Mesothelial cell of epicardium (in vitro differentiated cells): ENCODE data around the gene AHDC1. TPM values are rescaled to one million over a fixed set of nuclear protein-coding genes. Genes with fewer than 3 reads are reported as not detected.
A peak's percentile ranks its signal among the peaks of the same experiment; 100 is the strongest.

ENCODE experiments used
- DNase-seq, 2 experiments: peaks; one replicate each; pipeline ENCODE4 v3.0.0; 2021; ENCODE audit warnings: low spot score in 2 of 2; ENCODE audit not compliant: unreplicated experiment in 2 of 2
- H3K27ac Mint-ChIP-seq: 2 replicates; pipeline ENCODE4 v1.8.0; 2021; ENCODE audit warnings: mixed read lengths
- H3K27me3 Mint-ChIP-seq: 2 replicates; pipeline ENCODE4 v1.8.0; 2021; ENCODE audit warnings: low read depth, mixed read lengths
- H3K36me3 Mint-ChIP-seq: 2 replicates; pipeline ENCODE4 v1.8.0; 2021; ENCODE audit warnings: mixed read lengths
- H3K4me1 Mint-ChIP-seq: 2 replicates; pipeline ENCODE4 v1.8.0; 2021; ENCODE audit warnings: mixed read lengths
- H3K4me3 Mint-ChIP-seq: 2 replicates; pipeline ENCODE4 v1.8.0; 2021; ENCODE audit warnings: mild to moderate bottlenecking, moderate library complexity, mixed read lengths
- H3K9me3 Mint-ChIP-seq: 2 replicates; pipeline ENCODE4 v1.8.0; 2021; ENCODE audit warnings: mixed read lengths
- total RNA-seq: library from RNA; stranded (reverse); gene quantifications from 3 replicates; pipeline ENCODE4 v1.2.1, GENCODE V29; 2021
- TF ChIP-seq, protein P1 (sequence below): fragments of 200-600 bp; sonication (generic); IDR thresholded peaks from one replicate; pipeline ENCODE4 v1.5.0; 2021; ENCODE audit warnings: antibody characterized with exemption; ENCODE audit not compliant: unreplicated experiment

The AHDC1 gene
- total RNA-seq, 1 donor from 2014 or later = 73.5 TPM

DNA sequence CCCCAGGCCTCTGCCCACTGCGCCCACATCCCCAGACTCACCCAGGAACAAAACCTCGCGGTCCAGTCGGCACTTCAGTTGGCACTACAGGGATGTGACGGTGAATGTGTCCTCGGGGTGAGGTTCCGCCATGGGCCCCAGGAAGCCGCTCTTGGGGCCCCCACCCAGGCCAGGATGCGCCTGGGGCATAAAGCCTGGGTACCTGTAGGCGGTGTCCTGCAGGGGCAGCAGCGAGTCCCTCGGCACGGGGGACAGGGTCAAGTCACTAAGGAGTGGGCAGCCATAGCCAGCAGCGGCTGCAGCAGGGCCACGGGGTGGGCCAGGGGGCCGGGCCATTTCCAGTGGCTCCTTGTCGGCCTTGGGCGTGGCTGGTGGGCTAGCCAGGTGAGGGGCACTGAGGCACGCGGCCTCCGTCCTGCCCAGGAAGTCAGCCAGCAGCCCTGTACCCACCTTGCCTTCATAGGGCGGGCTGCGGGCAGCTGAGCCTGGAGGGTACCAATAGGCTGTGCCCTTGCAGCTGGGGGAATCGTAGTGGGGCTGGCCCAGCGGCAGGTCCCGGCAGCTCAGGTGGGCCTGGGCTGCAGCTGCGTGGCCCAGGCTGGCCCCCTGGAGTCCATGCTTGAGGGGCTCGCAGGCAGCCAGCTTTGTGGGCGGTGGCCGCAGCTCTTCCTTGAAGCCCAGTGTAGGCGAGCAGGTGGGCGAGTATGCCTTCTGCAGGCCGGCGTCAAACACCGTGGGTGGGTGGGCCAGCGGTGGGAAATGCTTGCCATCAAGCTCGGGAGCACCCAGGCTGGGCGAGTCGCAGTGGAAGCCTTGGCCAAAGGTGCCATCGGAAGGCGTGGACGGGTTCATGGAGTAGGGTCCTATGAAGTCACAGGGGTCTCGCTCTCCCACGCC, 56.5 kb downstream of the AHDC1 start:
- H3K4me3 Mint-ChIP-seq = no peak overlapping the region
- no peaks in the 10 kb centered on the region for H3K9me3 Mint-ChIP-seq
- H3K4me1 Mint-ChIP-seq = peaks cover 8% of the 10 kb centered on the region
- peaks cover 18% of the 10 kb centered on the region for H3K36me3 Mint-ChIP-seq
- TF ChIP-seq, protein P1, sequence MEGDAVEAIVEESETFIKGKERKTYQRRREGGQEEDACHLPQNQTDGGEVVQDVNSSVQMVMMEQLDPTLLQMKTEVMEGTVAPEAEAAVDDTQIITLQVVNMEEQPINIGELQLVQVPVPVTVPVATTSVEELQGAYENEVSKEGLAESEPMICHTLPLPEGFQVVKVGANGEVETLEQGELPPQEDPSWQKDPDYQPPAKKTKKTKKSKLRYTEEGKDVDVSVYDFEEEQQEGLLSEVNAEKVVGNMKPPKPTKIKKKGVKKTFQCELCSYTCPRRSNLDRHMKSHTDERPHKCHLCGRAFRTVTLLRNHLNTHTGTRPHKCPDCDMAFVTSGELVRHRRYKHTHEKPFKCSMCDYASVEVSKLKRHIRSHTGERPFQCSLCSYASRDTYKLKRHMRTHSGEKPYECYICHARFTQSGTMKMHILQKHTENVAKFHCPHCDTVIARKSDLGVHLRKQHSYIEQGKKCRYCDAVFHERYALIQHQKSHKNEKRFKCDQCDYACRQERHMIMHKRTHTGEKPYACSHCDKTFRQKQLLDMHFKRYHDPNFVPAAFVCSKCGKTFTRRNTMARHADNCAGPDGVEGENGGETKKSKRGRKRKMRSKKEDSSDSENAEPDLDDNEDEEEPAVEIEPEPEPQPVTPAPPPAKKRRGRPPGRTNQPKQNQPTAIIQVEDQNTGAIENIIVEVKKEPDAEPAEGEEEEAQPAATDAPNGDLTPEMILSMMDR = peak; percentile 26
- no peak overlapping the region for H3K27ac Mint-ChIP-seq
- H3K27me3 Mint-ChIP-seq = no peaks in the 10 kb centered on the region
- no peak for DNase-seq

DNA sequence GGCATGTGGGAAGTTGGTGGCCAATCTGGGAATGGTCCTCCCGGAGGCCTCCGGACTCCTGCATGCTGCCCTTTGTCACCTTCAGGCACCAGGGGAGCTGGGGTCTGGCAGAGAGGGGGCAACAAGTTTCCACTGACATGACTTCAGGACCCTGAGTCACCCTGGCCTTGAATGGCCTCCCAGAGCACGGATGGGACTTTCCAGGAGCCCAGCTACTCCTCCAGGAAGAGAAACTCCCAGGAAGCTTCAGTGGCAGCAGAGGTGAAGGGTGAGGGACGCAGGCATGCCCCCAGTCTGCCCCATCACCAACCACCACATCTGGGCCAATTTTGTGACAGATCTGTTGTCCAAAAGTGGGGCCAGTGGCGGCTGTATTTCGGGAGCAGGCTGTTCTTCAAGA, 58.1 kb downstream of the AHDC1 start:
- DNase-seq = no peak
- H3K27ac Mint-ChIP-seq = no peak overlapping the region
- no peaks in the 10 kb centered on the region for H3K9me3 Mint-ChIP-seq
- TF ChIP-seq, protein P1 = no peak
- peaks cover 13% of the 10 kb centered on the region for H3K36me3 Mint-ChIP-seq
- peaks cover 14% of the 10 kb centered on the region for H3K4me1 Mint-ChIP-seq
- H3K27me3 Mint-ChIP-seq = no peaks in the 10 kb centered on the region
- no peak overlapping the region for H3K4me3 Mint-ChIP-seq

- DNase-seq = no peak
- H3K4me3 Mint-ChIP-seq = no peak overlapping the region
- peak overlapping the region; percentile 45 for H3K27ac Mint-ChIP-seq
- TF ChIP-seq, protein P1 = no peak
- H3K4me1 Mint-ChIP-seq = peaks cover 20% of the 10 kb centered on the region
- H3K27me3 Mint-ChIP-seq = no peaks in the 10 kb centered on the region
- H3K36me3 Mint-ChIP-seq = peaks cover 13% of the 10 kb centered on the region
- H3K9me3 Mint-ChIP-seq = no peaks in the 10 kb centered on the region
Measured at GRCh38 chr1:27545271-27545670, 58.7 kb downstream of the AHDC1 start.

GRCh38 chr1:27544834-27545233, 59.1 kb downstream of the AHDC1 start:
- Mint-ChIP-seq H3K4me3 (no peak overlapping the region), H3K36me3 (peaks cover 14% of the 10 kb centered on the region), H3K27ac (peak overlapping the region; percentile 45), H3K4me1 (peaks cover 25% of the 10 kb centered on the region), H3K27me3 (no peaks in the 10 kb centered on the region), H3K9me3 (no peaks in the 10 kb centered on the region)
- TF ChIP-seq, protein P1 = no peak
- DNase-seq = no peak

DNA sequence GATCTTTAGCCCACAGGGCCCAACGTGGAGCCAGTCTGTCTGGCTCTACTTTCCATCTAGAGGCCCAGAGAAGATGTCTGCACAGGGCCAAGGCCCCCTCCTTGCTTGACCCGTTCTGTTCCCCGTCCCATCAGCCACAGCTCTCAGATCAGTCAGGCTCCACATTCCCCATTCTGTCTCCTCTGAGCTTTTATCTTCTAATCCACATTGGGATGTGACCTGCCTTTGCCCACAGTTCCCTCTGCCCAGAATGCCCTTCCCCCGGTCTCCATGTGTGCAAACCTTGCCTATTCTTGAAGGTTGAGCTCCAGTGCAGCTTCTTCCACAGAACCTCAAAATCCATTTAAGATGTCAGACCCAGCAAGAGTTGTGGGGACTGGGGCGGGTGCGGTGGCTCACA, 60.7 kb downstream of the AHDC1 start:
- H3K4me3 Mint-ChIP-seq = no peak overlapping the region
- DNase-seq = no peak
- TF ChIP-seq, protein P1 = no peak

More for the DNA sequence above, 60.7 kb downstream of the AHDC1 start:
- H3K36me3 Mint-ChIP-seq = peaks cover 13% of the 10 kb centered on the region
- H3K9me3 Mint-ChIP-seq = no peaks in the 10 kb centered on the region
- H3K4me1 Mint-ChIP-seq = peaks cover 27% of the 10 kb centered on the region
- H3K27me3 Mint-ChIP-seq = no peaks in the 10 kb centered on the region
- H3K27ac Mint-ChIP-seq = peak overlapping the region; percentile 91
